ENCODE measurements around the gene VWF. TPM values are rescaled to one million over a fixed set of nuclear protein-coding genes. Genes with fewer than 3 reads are reported as not detected.

VWF gene
- total and polyA plus RNA-seq, 2 experiments from 2014 or later: 0.42 to 0.56 TPM

- no peak overlapping the region for H2AFZ ChIP-seq
- H3K4me1 ChIP-seq (ENCODE audit: insufficient read depth): no peaks in the 10 kb centered on the region
- H3K9me2 ChIP-seq (ENCODE audit: insufficient read depth): no peaks in the 10 kb centered on the region
- Mint-ChIP-seq H3K4me3 (no peak overlapping the region), H3K27me3 (ENCODE audit: insufficient read depth, low read depth, poor library complexity) (peaks cover 2% of the 10 kb centered on the region), H3K36me3 (ENCODE audit: low read depth) (no peaks in the 10 kb centered on the region), H3K27ac (no peak overlapping the region), H3K4me1 (peaks cover 8% of the 10 kb centered on the region), H3K9me3 (no peaks in the 10 kb centered on the region)
- no peaks in the 10 kb centered on the region for H3K79me2 ChIP-seq (replicated peaks; ENCODE audit: insufficient read depth)
- no peak overlapping the region for H3K4me2 ChIP-seq
- H3K4me3 ChIP-seq: no peak overlapping the region
- no peak for ATAC-seq
- no peak for DNase-seq (ENCODE audit: low spot score)
- H3K36me3 ChIP-seq (ENCODE audit: insufficient read depth): no peaks in the 10 kb centered on the region
- no peaks in the 10 kb centered on the region for H4K20me1 ChIP-seq (replicated peaks; ENCODE audit: insufficient read depth)
- H3F3A ChIP-seq (replicated peaks; ENCODE audit: low read depth): no peaks in the 10 kb centered on the region
- no peak overlapping the region for H3K27ac ChIP-seq (ENCODE audit: low read depth)
- H3K27me3 ChIP-seq (ENCODE audit: insufficient read depth): no peaks in the 10 kb centered on the region
- TF ChIP-seq STAT1 (IDR thresholded peaks at IDR 0.05; ENCODE audit: unreplicated experiment) (no peak), EZH2phosphoT487 (IDR thresholded peaks at IDR 0.05; ENCODE audit: unreplicated experiment) (no peak), NANOG (IDR thresholded peaks at IDR 0.05; ENCODE audit: borderline replicate concordance) (no peak)
Observed at GRCh38 chr12:5954661-5955060, 169.8 kb downstream of the VWF start.

- Histone ChIP-seq H3K27me3 (ENCODE audit: insufficient read depth) (no peaks in the 10 kb centered on the region), H2AFZ (no peak overlapping the region), H3K4me3 (no peak overlapping the region), H3K9me2 (ENCODE audit: insufficient read depth) (no peaks in the 10 kb centered on the region), H3K4me1 (ENCODE audit: insufficient read depth) (no peaks in the 10 kb centered on the region), H3K27ac (ENCODE audit: low read depth) (no peak overlapping the region), H3K79me2 (replicated peaks; ENCODE audit: insufficient read depth) (no peaks in the 10 kb centered on the region), H3K36me3 (ENCODE audit: insufficient read depth) (no peaks in the 10 kb centered on the region), H3F3A (replicated peaks; ENCODE audit: low read depth) (no peaks in the 10 kb centered on the region), H4K20me1 (replicated peaks; ENCODE audit: insufficient read depth) (no peaks in the 10 kb centered on the region), H3K4me2 (no peak overlapping the region)
- TF ChIP-seq EZH2 (IDR thresholded peaks at IDR 0.05; ENCODE audit: low read depth, unreplicated experiment): no peak
- TF ChIP-seq NANOG (IDR thresholded peaks at IDR 0.05; ENCODE audit: borderline replicate concordance): no peak
- TF ChIP-seq STAT1 (IDR thresholded peaks at IDR 0.05; ENCODE audit: unreplicated experiment): no peak
- TF ChIP-seq CREB1 (CRISPR knock-in tag; IDR thresholded peaks at IDR 0.05; ENCODE audit: low read depth): no peak
- TF ChIP-seq ZNF114 (CRISPR knock-in tag; IDR thresholded peaks at IDR 0.05): no peak
- no peak for TF ChIP-seq JUNB (IDR thresholded peaks at IDR 0.05; ENCODE audit: unreplicated experiment)
- no peak for TF ChIP-seq EZH2phosphoT487 (IDR thresholded peaks at IDR 0.05; ENCODE audit: unreplicated experiment)
- TF ChIP-seq, protein P1, sequence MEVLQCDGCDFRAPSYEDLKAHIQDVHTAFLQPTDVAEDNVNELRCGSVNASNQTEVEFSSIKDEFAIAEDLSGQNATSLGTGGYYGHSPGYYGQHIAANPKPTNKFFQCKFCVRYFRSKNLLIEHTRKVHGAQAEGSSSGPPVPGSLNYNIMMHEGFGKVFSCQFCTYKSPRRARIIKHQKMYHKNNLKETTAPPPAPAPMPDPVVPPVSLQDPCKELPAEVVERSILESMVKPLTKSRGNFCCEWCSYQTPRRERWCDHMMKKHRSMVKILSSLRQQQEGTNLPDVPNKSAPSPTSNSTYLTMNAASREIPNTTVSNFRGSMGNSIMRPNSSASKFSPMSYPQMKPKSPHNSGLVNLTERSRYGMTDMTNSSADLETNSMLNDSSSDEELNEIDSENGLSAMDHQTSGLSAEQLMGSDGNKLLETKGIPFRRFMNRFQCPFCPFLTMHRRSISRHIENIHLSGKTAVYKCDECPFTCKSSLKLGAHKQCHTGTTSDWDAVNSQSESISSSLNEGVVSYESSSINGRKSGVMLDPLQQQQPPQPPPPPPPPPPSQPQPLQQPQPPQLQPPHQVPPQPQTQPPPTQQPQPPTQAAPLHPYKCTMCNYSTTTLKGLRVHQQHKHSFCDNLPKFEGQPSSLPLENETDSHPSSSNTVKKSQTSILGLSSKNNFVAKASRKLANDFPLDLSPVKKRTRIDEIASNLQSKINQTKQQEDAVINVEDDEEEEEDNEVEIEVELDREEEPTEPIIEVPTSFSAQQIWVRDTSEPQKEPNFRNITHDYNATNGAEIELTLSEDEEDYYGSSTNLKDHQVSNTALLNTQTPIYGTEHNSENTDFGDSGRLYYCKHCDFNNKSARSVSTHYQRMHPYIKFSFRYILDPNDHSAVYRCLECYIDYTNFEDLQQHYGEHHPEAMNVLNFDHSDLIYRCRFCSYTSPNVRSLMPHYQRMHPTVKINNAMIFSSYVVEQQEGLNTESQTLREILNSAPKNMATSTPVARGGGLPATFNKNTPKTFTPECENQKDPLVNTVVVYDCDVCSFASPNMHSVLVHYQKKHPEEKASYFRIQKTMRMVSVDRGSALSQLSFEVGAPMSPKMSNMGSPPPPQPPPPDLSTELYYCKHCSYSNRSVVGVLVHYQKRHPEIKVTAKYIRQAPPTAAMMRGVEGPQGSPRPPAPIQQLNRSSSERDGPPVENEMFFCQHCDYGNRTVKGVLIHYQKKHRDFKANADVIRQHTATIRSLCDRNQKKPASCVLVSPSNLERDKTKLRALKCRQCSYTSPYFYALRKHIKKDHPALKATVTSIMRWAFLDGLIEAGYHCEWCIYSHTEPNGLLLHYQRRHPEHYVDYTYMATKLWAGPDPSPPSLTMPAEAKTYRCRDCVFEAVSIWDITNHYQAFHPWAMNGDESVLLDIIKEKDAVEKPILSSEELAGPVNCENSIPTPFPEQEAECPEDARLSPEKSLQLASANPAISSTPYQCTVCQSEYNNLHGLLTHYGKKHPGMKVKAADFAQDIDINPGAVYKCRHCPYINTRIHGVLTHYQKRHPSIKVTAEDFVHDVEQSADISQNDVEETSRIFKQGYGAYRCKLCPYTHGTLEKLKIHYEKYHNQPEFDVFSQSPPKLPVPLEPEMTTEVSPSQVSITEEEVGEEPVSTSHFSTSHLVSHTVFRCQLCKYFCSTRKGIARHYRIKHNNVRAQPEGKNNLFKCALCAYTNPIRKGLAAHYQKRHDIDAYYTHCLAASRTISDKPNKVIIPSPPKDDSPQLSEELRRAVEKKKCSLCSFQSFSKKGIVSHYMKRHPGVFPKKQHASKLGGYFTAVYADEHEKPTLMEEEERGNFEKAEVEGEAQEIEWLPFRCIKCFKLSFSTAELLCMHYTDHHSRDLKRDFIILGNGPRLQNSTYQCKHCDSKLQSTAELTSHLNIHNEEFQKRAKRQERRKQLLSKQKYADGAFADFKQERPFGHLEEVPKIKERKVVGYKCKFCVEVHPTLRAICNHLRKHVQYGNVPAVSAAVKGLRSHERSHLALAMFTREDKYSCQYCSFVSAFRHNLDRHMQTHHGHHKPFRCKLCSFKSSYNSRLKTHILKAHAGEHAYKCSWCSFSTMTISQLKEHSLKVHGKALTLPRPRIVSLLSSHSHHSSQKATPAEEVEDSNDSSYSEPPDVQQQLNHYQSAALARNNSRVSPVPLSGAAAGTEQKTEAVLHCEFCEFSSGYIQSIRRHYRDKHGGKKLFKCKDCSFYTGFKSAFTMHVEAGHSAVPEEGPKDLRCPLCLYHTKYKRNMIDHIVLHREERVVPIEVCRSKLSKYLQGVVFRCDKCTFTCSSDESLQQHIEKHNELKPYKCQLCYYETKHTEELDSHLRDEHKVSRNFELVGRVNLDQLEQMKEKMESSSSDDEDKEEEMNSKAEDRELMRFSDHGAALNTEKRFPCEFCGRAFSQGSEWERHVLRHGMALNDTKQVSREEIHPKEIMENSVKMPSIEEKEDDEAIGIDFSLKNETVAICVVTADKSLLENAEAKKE (CRISPR knock-in tag; IDR thresholded peaks at IDR 0.05): no peak
- no peak for TF ChIP-seq POLR2AphosphoS5 (IDR thresholded peaks at IDR 0.05; ENCODE audit: low read depth)
- TF ChIP-seq ETS1 (IDR thresholded peaks at IDR 0.05): no peak
- Mint-ChIP-seq H3K4me3 (no peak overlapping the region), H3K9me3 (no peaks in the 10 kb centered on the region), H3K27me3 (ENCODE audit: insufficient read depth, low read depth, poor library complexity) (peaks cover 2% of the 10 kb centered on the region), H3K4me1 (peaks cover 8% of the 10 kb centered on the region), H3K27ac (no peak overlapping the region), H3K36me3 (ENCODE audit: low read depth) (no peaks in the 10 kb centered on the region)
- ATAC-seq (no peak), DNase-seq (ENCODE audit: low spot score) (no peak)
Observed at GRCh38 chr12:5953835-5954586, 170.5 kb downstream of the VWF start.
